GM19397 (cell line): ENCODE results near the gene TCF7L2.
"Not testable (repeated sequence)": the region's sequence is repeated elsewhere in the genome, so short reads cannot be mapped to it uniquely, and the experiment has no call there.

Experiments
- ATAC-seq: cut with Tn5 transposase; IDR thresholded peaks from one replicate; pipeline ENCODE4 v1.9.1; 2021; ENCODE audit warnings: mild to moderate bottlenecking, moderate library complexity; ENCODE audit not compliant: unreplicated experiment

The TCF7L2 gene

DNA sequence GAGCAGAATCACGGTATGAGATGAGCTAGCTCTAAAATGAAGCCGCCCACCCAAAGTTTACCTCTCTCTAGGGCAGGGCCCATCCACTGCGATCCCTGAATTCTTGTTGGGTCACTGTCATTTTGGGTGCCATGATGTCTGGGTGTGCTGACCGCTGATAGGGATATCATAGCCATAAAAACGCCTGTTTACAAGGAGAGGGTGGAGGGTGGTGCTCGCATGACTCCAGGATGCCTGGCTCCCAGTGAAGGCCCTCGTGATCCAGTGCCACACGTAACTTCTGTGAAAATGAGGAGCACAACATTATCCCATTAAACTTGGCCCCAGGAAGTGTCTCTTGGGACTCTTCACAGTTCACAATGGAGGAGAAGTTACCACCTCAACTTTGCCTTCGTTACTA, 139.5 kb downstream of the TCF7L2 start:
- no peak for ATAC-seq

DNA sequence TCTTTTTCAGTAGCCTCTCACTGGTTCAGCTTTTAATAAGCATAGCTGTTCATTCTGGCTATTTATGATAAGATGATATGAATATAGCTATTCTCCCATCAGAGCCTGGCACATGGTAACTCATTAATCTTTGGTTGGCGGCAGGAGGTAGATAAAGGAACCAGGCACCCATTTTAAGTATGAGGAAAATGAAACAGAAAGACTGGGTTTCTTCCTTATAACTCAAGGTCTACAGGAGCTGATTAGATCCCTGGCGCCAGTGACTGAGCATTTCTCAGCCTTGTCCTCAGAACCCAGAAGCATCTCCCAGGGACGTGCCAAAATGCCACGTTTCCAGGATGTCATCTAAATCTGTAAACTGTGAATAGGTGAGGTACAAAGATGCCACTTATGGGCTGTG, 141.9 kb downstream of the TCF7L2 start:
- ATAC-seq: no peak

DNA sequence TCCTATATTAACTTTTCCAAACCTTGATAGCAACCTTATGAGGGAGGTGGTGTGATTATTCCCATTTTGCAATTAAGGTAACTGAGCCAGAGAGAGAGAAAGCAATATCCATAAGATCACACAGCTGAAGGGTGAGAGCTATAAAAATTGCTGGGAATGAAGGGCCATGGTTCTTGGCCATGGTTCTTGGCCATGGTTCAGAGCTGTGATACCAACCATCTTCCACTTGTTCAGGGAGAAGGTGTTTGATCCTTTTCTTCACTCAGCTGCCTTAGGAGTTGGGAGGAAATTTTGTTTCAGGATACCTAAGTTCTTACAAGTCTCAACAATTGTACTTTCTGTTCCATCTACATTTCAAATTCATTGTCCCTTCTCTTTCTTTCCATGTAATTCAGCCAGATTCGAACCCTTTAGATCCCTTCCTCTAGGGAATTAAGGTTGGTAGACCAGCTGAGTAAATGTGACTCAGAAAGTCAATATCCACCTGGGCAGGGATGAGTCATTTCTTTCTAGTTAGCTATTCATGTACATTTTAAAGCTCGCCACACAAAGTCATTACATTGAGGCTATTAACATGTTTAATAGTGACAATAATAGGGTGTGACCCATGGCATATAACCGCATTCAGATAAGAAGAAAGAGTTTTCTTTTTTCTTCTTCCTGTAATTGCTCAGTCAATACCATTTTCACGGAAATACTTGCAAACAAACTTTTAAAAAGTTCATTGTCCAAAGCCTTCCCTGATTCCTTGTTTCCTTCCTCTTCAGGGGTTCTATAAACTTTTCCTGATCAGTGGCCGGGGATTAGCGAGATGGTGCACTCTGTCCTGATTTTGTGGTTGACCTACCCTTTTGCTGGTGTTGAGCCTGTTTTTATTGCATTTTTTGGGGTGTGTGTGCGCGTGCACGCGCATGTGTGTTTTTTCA, 143.4 kb downstream of the TCF7L2 start:
- no peak for ATAC-seq

DNA sequence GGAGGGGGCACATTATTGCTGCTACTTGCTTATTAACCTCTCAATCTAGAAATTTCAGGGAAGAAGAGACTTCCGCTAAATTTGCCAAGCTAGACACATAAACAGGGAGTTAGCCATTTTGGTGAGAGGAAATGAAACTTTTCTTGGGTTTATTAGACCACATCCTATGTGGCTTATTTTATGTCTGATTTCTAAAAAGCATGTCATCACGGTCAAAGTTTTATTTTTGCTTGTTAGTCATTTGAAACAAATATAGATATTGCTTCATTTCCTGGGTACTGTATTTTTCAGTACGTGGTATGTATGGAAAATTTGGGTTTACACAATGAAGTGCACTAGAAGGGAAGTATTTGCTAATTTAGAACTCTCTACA, 144.1 kb downstream of the TCF7L2 start:
- peak; percentile 61 for ATAC-seq

- no peak for ATAC-seq
Observed at GRCh38 chr10:113095419-113096127, 145.5 kb downstream of the TCF7L2 start.

DNA sequence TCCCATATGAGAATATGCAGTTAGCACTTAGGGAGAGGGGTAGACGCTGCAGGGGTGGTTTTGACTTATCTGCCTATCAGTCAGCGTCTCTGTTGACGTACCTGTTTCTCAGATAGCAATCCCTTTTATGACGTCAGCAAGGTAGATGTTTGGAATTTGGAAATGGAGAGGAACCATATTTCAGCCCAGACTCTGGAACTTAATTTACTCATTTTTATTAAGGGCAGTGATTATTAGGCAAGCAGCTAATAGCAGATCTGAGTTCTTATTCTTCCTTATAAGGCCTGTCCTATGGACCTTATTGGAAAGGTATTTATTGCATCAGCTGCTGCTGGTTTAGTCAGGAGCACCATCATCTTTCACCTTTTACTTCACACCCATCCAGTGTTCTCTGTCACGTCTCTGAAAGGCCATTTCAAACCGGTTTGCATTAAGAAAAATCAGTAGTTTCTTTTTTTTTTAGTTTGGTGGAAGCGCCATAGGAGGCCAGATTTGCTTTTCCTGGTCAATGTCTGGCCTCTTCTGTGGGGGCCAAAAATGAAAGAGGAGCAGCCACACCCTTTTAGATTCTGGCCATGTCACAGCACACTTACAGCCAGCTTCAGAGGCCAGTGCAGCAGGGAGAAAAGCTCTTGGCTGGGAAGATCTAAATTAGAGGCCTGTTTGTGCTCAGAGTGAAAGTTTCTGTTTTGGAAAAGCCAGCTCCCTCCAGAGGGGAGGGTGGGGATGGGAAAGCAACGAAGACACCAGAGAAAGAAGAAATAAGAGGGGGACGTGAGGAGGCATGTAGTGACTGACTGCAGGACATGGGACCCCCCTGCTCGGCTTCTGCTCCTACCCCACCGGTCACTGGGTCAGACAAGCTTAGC, 146.3 kb downstream of the TCF7L2 start:
- no peak for ATAC-seq

DNA sequence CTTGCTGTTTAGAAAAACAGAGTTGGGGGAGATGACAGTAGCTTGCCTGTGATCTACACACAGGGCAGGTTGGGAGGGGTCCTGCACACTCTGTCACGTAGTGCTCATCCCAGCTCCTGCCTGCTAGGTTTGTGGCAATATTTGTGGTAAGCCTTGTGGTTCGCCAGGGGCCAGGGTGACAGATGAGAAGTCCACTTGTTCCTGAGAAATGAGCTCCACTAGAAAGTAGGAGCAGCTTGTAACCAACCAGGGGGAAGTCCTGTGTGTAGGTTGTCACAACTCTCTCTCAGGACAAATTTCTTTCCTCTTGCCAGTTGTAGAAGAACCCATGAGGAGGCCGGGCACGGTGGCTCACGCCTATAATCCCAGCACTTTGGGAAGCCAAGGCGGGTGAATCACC, 147.0 kb downstream of the TCF7L2 start:
- ATAC-seq: no peak

DNA sequence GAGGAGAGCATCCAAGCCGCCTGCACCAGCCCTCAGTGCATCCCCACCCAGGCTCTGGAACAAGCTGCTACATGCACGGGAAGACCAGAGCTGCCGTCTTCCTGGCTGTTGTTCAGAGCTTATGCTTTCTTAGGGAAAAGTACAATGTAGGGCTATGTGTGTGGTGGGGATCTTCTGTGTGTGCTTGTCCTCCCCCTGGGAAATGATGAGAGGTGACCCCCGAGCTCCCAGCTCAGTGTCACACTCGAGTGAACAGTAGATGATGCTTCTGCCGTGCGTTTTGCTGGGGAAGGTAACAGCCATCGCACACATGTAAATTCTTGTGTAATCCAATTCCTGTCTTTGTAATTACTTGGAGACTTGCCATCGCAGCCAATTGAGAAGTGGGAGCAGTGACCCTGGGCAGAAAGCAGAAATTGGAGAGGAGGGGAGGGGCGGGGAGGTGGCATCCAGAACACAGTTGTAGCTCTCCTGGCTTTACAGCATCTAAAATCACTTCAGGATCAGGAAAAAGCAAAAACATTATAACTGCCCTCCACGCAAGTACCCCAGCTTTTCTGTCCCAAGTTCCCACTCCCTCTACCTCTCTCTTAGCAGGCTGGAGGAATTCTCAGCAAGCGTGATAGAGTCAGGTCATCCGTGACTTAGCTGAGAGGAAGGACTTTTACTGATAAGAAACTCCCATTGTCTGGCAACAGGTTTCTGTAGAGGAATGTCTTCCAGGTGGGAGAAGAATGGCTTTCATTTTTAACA, 149.6 kb downstream of the TCF7L2 start:
- no peak for ATAC-seq

GRCh38 chr10:113100281-113100680, 150.2 kb downstream of the TCF7L2 start:
- ATAC-seq: no peak

DNA sequence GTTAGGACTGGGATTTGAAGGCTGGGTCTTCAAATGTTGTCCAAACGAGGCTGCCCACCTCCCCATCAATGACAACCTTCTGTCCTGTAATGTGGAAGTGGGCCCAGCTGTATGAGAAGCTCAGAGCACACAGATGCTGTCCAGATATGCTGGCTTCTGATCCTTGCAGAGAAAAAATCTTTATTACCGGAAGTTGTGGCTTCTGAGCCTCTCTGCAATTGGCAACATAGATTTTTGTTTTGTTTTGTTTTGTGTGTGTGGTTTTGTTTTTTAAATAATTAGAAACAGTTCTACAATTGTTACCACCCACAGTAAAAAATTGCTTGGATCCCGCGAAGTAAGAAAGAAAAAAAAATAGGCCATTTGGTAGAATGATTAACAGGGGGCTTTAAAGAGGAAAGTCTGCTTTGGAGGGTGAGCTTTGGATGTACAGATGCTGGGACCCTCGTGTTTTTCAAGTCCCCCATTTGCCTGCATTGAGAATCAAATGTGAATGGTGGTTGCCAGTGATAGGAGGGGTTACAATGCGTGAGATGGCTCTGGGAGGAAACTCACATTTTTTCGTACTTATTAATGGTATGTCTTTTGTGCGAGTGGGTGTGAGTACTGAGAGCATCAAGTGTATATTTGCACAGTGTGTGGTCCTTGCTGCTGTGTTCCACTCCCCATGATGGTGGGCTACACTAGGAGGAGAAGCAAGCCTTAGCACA, 153.2 kb downstream of the TCF7L2 start:
- no peak for ATAC-seq

- ATAC-seq: no peak
Observed at GRCh38 chr10:113104047-113104446, 154.0 kb downstream of the TCF7L2 start.

GRCh38 chr10:113108194-113108835, 158.3 kb downstream of the TCF7L2 start:
- no peak for ATAC-seq

- ATAC-seq: no peak
Observed at GRCh38 chr10:113108948-113109347, 158.9 kb downstream of the TCF7L2 start.

GRCh38 chr10:113109482-113109881, 159.4 kb downstream of the TCF7L2 start:
- ATAC-seq: not testable (repeated sequence)

GRCh38 chr10:113111260-113111659, 161.2 kb downstream of the TCF7L2 start:
- ATAC-seq: no peak

- ATAC-seq: no peak
Observed at GRCh38 chr10:113111900-113112853, 162.1 kb downstream of the TCF7L2 start.

- ATAC-seq: no peak
Observed at GRCh38 chr10:113113241-113113640, 163.2 kb downstream of the TCF7L2 start.

GRCh38 chr10:113113918-113114317, 163.9 kb downstream of the TCF7L2 start:
- ATAC-seq: no peak
